HG03139 (cell line): ENCODE results near the gene RPTOR.
"Not testable (repeated sequence)": the region's sequence is repeated elsewhere in the genome, so short reads cannot be mapped to it uniquely, and the experiment has no call there.

Experiments used
- ATAC-seq: cut with Tn5 transposase; IDR thresholded peaks from one replicate; pipeline ENCODE4 v1.9.1; 2021; ENCODE audit not compliant: unreplicated experiment

RPTOR gene

GRCh38 chr17:80545499-80545826 is 825 bp downstream of the RPTOR start:
- ATAC-seq, result no peak

GRCh38 chr17:80546267-80546666 is 1.6 kb downstream of the RPTOR start:
- ATAC-seq, result no peak

- ATAC-seq, result no peak
These were observed 7.9 kb downstream of the RPTOR start for GRCh38 chr17:80552523-80552922.

GRCh38 chr17:80555266-80555665 is 10.6 kb downstream of the RPTOR start:
- no peak for ATAC-seq

GRCh38 chr17:80558046-80558445 is 13.4 kb downstream of the RPTOR start:
- ATAC-seq, result no peak

GRCh38 chr17:80559825-80560251 is 15.2 kb downstream of the RPTOR start:
- no peak for ATAC-seq

GRCh38 chr17:80561541-80562114 is 17.0 kb downstream of the RPTOR start:
- no peak for ATAC-seq

- ATAC-seq, result no peak
These were observed 19.9 kb downstream of the RPTOR start for GRCh38 chr17:80564545-80564944.

GRCh38 chr17:80565343-80566053 is 20.9 kb downstream of the RPTOR start:
- no peak for ATAC-seq

GRCh38 chr17:80566054-80566400 is 21.4 kb downstream of the RPTOR start:
- ATAC-seq, result no peak

GRCh38 chr17:80568246-80568645 is 23.6 kb downstream of the RPTOR start:
- ATAC-seq, result no peak

GRCh38 chr17:80569924-80570323 is 25.3 kb downstream of the RPTOR start:
- no peak for ATAC-seq

GRCh38 chr17:80573701-80574100 is 29.1 kb downstream of the RPTOR start:
- ATAC-seq, result no peak

GRCh38 chr17:80574496-80574895 is 29.9 kb downstream of the RPTOR start:
- ATAC-seq, result no peak

- ATAC-seq, result peak; percentile 58
These were observed 30.6 kb downstream of the RPTOR start for GRCh38 chr17:80575057-80575875.

GRCh38 chr17:80577876-80578570 is 33.4 kb downstream of the RPTOR start:
- no peak for ATAC-seq

- ATAC-seq, result not testable (repeated sequence)
These were observed 34.2 kb downstream of the RPTOR start for GRCh38 chr17:80578668-80579388.

GRCh38 chr17:80582165-80582564 is 37.5 kb downstream of the RPTOR start:
- no peak for ATAC-seq

GRCh38 chr17:80584176-80584905 is 39.7 kb downstream of the RPTOR start:
- no peak for ATAC-seq
